ENCODE measurements around the gene ARL6IP6. TPM values are rescaled to one million over a fixed set of nuclear protein-coding genes. Genes with fewer than 3 reads are reported as not detected.

Gene ARL6IP6
- total and polyA plus RNA-seq, 2 experiments from 2014 or later = 18.2 to 23.2 TPM

DNA sequence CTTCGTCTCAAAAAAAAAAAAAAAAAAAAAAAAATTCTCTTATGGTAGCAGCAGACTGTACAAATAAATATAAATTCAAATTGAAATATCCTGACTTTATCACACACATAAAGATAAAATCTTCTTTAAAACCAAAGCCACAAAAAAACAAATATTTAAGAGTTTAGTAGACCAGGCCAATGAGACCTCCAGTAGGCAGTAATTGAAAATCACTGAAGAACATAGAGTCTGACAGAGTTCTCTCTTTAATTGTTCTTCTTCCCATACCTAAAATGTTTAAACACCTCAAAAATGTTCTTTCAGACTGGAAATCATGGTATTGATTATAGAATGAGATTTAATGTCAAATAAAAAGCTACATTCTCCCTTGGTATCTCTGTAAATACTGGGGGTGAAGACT is 21.9 kb upstream of the ARL6IP6 start:
- WGBS (ENCODE audit: low lambda C conversion rate, missing lambda C conversion rate) = 100% methylated on average over 1 of the region's 1 CpG
- no peaks in the 10 kb centered on the region for H3K27me3 ChIP-seq
- no peaks in the 10 kb centered on the region for H3K36me3 ChIP-seq (replicated peaks; ENCODE audit: insufficient read depth, low read depth)
- no peak overlapping the region for H2AFZ ChIP-seq
- no peaks in the 10 kb centered on the region for H3K4me1 ChIP-seq (ENCODE audit: insufficient read depth)
- H3K27ac ChIP-seq = no peak overlapping the region
- H3K4me2 ChIP-seq = no peak overlapping the region
- H3K79me2 ChIP-seq = peaks cover 84% of the 10 kb centered on the region
- no peak overlapping the region for H3K4me3 ChIP-seq
- H3K9me2 ChIP-seq (replicated peaks; ENCODE audit: insufficient read depth) = no peaks in the 10 kb centered on the region
- no peak for DNase-seq (ENCODE audit: low spot score)
- TF ChIP-seq EZH2 (IDR thresholded peaks at IDR 0.05; ENCODE audit: borderline replicate concordance) (no peak), EZH2phosphoT487 (IDR thresholded peaks at IDR 0.05; ENCODE audit: low read depth, severe bottlenecking, unreplicated experiment) (no peak)
- TF ChIP-seq, protein P1, sequence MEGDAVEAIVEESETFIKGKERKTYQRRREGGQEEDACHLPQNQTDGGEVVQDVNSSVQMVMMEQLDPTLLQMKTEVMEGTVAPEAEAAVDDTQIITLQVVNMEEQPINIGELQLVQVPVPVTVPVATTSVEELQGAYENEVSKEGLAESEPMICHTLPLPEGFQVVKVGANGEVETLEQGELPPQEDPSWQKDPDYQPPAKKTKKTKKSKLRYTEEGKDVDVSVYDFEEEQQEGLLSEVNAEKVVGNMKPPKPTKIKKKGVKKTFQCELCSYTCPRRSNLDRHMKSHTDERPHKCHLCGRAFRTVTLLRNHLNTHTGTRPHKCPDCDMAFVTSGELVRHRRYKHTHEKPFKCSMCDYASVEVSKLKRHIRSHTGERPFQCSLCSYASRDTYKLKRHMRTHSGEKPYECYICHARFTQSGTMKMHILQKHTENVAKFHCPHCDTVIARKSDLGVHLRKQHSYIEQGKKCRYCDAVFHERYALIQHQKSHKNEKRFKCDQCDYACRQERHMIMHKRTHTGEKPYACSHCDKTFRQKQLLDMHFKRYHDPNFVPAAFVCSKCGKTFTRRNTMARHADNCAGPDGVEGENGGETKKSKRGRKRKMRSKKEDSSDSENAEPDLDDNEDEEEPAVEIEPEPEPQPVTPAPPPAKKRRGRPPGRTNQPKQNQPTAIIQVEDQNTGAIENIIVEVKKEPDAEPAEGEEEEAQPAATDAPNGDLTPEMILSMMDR (IDR thresholded peaks at IDR 0.05; ENCODE audit: poor library complexity) = no peak
- H3K9me3 ChIP-seq (ENCODE audit: low read depth) = no peaks in the 10 kb centered on the region
- peaks cover 19% of the 10 kb centered on the region for H4K20me1 ChIP-seq (ENCODE audit: insufficient read depth, poor library complexity, severe bottlenecking)

DNA sequence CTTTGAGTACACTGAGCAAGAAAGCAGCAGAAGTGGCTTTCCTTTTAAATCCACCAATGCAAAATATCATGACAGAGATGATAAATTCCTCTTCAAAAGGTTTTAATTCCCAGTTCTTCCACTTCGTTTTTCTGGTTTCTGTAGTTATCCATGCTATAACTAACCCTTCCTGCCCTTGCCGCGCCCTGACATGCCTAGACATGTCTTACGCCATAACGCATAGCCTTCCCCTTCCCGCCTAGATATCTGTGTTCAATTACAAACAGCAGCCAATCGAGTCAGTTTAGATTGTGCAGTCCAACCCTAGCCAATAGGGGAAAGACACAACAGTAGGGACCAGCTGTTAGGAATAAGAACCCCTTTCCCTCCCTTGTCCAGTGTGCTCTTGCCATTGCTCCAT is 17.2 kb upstream of the ARL6IP6 start:
- H4K20me1 ChIP-seq (ENCODE audit: insufficient read depth, poor library complexity, severe bottlenecking) = peaks cover 44% of the 10 kb centered on the region
- no peaks in the 10 kb centered on the region for H3K36me3 ChIP-seq (replicated peaks; ENCODE audit: insufficient read depth, low read depth)
- 88% methylated on average over 7 of the region's 7 CpGs for WGBS (ENCODE audit: low lambda C conversion rate, missing lambda C conversion rate)
- no peak for DNase-seq (ENCODE audit: low spot score)
- H3K79me2 ChIP-seq = peaks cover 100% of the 10 kb centered on the region
- no peak for TF ChIP-seq EZH2phosphoT487 (IDR thresholded peaks at IDR 0.05; ENCODE audit: low read depth, severe bottlenecking, unreplicated experiment)
- no peak for TF ChIP-seq EZH2 (IDR thresholded peaks at IDR 0.05; ENCODE audit: borderline replicate concordance)
- TF ChIP-seq, protein P1 (IDR thresholded peaks at IDR 0.05; ENCODE audit: poor library complexity) = no peak
- no peak overlapping the region for H3K27ac ChIP-seq
- no peak overlapping the region for H2AFZ ChIP-seq
- no peaks in the 10 kb centered on the region for H3K27me3 ChIP-seq
- no peaks in the 10 kb centered on the region for H3K9me2 ChIP-seq (replicated peaks; ENCODE audit: insufficient read depth)
- H3K9me3 ChIP-seq (ENCODE audit: low read depth) = no peaks in the 10 kb centered on the region
- H3K4me2 ChIP-seq = no peak overlapping the region
- no peak overlapping the region for H3K4me3 ChIP-seq
- no peaks in the 10 kb centered on the region for H3K4me1 ChIP-seq (ENCODE audit: insufficient read depth)

DNA sequence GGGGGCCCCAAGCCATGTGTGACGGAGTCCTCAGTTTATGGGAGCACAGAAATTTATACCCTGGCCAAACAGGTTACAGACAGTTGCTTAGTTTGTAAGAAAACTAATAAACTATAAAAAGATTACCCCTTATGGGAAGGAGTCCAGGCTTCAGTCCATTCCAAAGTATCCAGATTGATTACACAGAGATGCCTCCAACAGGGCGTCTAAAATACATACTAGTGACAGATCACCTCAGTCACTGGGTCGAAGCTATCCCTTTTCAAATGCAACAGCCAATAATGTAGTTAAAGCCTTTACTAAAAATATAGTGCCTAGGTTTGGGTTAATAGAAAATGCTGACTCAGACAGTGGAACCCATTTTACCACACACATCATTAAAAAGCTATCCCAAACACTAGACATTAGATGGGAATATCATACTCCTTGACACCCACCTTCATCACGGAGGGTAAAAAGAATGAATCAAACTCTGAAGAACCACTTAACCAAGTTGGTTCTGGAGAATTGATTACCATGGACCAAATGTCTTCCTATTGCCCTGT is 11.9 kb upstream of the ARL6IP6 start:
- no peaks in the 10 kb centered on the region for H3K9me3 ChIP-seq (ENCODE audit: low read depth)
- peaks cover 62% of the 10 kb centered on the region for H4K20me1 ChIP-seq (ENCODE audit: insufficient read depth, poor library complexity, severe bottlenecking)
- DNase-seq (ENCODE audit: low spot score) = no peak
- no peak for TF ChIP-seq EZH2phosphoT487 (IDR thresholded peaks at IDR 0.05; ENCODE audit: low read depth, severe bottlenecking, unreplicated experiment)
- H3K36me3 ChIP-seq (replicated peaks; ENCODE audit: insufficient read depth, low read depth) = peaks cover 6% of the 10 kb centered on the region
- H3K27ac ChIP-seq = no peak overlapping the region
- WGBS (ENCODE audit: low lambda C conversion rate, missing lambda C conversion rate) = 94% methylated on average over 4 of the region's 4 CpGs
- H3K4me3 ChIP-seq = no peak overlapping the region
- no peaks in the 10 kb centered on the region for H3K27me3 ChIP-seq
- H3K4me1 ChIP-seq (ENCODE audit: insufficient read depth) = no peaks in the 10 kb centered on the region
- H3K9me2 ChIP-seq (replicated peaks; ENCODE audit: insufficient read depth) = no peaks in the 10 kb centered on the region
- no peak overlapping the region for H2AFZ ChIP-seq
- no peak overlapping the region for H3K4me2 ChIP-seq
- peaks cover 100% of the 10 kb centered on the region for H3K79me2 ChIP-seq

- H3K27me3 ChIP-seq = no peaks in the 10 kb centered on the region
- H3K79me2 ChIP-seq = peaks cover 100% of the 10 kb centered on the region
- H3K9me2 ChIP-seq (replicated peaks; ENCODE audit: insufficient read depth) = no peaks in the 10 kb centered on the region
- no peak overlapping the region for H2AFZ ChIP-seq
- no peak overlapping the region for H3K4me2 ChIP-seq
- H3K36me3 ChIP-seq (replicated peaks; ENCODE audit: insufficient read depth, low read depth) = peaks cover 6% of the 10 kb centered on the region
- no peaks in the 10 kb centered on the region for H3K4me1 ChIP-seq (ENCODE audit: insufficient read depth)
- H3K9me3 ChIP-seq (ENCODE audit: low read depth) = no peaks in the 10 kb centered on the region
- no peak for DNase-seq (ENCODE audit: low spot score)
- H3K4me3 ChIP-seq = no peak overlapping the region
- peaks cover 62% of the 10 kb centered on the region for H4K20me1 ChIP-seq (ENCODE audit: insufficient read depth, poor library complexity, severe bottlenecking)
- H3K27ac ChIP-seq = no peak overlapping the region
- TF ChIP-seq EZH2 (IDR thresholded peaks at IDR 0.05; ENCODE audit: borderline replicate concordance) = no peak
- TF ChIP-seq, protein P1 (IDR thresholded peaks at IDR 0.05; ENCODE audit: poor library complexity) = no peak
- TF ChIP-seq EZH2phosphoT487 (IDR thresholded peaks at IDR 0.05; ENCODE audit: low read depth, severe bottlenecking, unreplicated experiment) = no peak
- 86% methylated on average over 2 of the region's 2 CpGs for WGBS (ENCODE audit: low lambda C conversion rate, missing lambda C conversion rate)
Observed at GRCh38 chr2:152708742-152709141, 9.7 kb upstream of the ARL6IP6 start.

Measured in hepatocyte (in vitro differentiated cells).